Activated CD4-positive, alpha-beta T cell treated with anti-CD3 and anti-CD28 coated beads, Interleukin-2, amount 50 U/mL, for 4 hours (primary cell): ENCODE measurements around the gene SEMA3C.

ENCODE experiments used
- DNase-seq, 2 experiments: peaks; one replicate each; pipeline ENCODE4 v3.0.0-alpha.2; 2020

Gene SEMA3C

DNA sequence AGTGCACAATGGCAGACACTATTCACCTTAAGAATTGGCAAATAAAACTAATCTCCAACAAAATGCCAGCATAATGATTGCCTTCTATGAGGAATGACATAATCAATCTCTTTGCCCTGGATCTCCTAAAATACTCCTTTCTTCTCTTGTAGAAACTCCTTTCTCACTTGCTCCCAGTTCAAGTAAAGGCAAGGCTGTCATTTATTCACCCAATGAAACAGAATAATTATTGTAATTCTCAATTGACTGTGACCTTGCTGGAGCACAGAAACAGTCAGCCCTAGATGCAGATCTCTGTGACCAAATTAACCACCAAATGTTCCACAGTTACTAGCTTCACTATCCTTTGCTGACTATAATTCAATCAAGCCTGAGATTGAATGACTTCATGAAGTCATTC, 99.3 kb downstream of the SEMA3C start:
- DNase-seq = no peak

DNA sequence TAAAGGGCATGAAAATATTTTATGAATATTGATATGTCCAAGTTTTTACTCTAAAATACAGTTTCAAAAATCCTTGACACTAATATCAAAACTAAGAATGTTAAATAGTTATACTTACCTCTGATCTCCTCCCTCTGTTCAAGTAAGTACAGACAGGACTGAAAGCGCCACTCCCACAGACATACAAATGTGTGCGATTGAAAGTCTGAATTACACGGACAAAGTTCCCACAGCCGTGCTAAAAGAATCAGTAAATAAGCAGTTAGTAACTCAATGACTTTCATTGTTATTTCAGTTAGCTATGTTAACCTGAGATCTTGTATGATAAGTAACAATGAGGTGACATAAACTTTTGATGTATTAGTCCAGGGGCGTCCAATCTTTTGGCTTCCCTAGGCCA, 100.7 kb downstream of the SEMA3C start:
- DNase-seq = no peak

DNA sequence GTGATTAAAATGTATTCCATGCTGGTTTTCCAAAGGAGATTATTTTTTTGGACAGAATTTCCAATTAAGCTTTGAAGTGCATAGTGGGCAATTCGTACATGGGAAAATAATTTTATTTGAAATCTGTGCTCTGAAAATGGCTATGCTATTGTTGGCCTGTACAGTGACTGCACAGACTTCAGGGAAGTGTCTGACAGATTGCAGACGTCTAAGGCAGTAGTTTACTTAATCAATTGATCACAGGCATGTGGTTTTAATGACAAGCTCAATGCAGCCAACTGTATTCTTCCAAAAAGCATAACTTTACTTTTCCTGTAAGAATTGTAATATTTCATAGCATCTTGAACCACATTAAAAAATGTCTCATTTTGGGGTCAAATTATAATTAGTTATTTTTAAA, 102.0 kb downstream of the SEMA3C start:
- no peak for DNase-seq

DNA sequence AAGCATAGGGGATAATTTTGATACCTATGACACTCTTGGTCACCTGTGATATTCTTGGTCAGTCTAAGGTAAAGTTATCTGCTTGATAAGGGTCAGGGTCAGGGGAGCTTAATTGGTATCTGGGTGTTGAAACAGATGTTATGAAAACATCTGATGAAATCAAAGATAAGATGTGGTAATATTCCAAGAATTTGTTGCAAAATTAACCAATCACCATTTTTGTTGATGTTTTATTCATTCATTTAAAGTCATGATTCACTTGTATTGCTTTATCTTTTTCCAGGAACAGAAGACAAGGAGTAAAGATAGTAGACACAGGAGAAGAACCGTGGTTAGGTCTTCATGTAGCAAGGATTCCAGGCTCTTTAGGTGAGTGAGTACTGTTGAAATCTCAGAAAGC, 103.1 kb downstream of the SEMA3C start:
- DNase-seq = no peak

DNA sequence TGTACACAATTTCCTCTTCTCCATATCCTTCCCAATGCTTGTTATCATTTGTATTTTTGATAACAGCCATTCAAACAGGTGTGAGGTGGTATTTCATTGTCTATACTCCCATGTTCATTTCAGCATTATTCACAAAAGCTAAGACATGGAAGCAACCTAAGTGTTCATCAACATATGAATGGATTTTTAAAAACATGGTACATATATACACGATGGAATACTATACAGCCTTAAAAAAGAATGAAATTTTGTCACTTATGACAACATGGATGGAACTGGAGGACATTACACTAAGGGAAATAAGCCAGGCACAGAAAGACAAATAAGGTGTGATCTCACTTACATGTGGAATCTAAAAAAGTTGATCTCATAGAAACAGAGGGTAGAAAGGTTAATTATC, 109.3 kb downstream of the SEMA3C start:
- DNase-seq = no peak

DNA sequence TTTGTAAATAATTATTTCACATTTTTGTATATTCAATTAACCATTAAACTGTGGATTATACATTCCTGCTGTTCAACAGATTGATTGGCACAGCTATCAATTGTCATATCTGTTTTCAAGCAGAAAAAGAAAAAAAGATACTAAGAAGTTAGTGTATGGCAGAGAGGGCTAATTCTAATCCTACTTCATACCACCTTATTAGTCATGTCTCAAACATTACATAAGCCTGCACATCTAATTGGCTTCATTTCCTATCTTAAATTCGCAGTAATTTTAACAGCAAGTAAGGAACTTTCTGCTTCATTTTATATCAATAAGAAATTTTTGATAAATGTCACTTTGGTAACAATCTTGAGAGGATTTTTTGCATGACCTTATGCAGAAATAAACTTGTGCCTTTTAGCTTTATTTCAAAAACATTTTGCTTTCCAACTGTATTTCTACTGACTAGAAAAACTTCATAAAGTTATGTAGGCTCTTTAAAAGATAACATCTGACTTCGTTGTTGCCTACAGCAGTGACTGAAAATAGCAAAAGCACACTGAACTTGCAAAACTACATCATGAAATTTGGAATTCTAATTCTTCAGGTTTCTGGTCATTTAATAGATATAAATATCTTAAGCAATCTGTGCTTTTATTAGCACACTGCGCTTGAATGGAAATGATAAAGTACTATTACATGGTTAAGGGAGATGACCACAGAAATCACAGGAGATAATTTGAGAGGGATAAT, 111.5 kb downstream of the SEMA3C start:
- no peak for DNase-seq

DNA sequence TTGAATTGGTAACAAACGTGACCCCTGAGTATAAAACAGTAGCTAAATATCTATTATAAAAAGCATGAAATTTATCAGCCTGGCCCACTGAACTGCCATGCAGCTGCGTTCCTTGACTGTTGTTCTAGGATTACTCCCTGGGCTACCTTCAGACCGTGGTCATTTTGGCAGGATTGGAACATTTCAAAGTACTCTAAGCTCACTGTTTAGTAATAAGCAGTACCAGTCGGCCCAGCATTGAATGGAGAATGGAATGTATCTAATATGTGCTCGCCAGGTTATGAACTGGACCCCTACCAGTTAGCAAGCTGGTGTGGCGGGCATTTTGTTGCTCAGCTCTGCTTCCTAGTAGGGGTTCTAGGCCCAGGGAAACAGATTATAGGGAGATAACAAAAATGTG, 112.2 kb downstream of the SEMA3C start:
- DNase-seq = no peak

DNA sequence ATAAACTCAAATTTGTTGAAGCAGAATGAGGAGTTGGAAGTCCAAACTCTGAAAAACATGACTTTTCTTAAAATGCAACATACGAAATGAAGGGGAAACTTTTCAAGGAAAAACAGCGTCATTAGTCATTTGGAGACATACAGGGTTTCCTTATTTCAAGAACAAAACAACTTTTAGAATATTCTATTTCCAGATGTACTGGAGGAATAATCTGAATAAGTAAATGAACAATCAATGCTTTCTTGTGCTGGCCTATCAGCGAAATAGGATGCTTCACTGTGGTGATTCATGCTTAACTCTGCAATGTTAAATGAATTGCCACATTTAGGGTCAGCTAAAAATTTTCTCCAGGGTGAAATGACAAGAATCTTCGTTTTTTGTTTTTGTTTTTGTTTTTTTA, 114.3 kb downstream of the SEMA3C start:
- DNase-seq = no peak

DNA sequence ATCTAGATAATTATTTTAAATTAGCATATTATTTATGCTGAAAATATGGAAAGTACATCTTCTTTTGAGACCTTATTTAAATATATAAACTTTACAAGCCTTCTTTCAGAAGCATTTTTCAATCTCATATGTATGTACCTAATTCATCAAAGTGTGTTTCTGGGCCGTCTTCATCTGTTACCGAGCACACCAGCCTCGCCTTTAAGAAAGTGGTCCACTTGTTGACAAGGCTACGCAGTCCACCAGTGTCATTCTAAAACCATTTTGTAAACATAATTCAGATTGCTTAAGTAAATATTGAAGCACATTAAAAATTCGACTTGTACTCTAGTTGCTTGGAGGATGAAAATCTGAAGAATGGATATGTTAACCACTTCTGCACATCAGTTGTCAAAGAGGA, 116.3 kb downstream of the SEMA3C start:
- no peak for DNase-seq

DNA sequence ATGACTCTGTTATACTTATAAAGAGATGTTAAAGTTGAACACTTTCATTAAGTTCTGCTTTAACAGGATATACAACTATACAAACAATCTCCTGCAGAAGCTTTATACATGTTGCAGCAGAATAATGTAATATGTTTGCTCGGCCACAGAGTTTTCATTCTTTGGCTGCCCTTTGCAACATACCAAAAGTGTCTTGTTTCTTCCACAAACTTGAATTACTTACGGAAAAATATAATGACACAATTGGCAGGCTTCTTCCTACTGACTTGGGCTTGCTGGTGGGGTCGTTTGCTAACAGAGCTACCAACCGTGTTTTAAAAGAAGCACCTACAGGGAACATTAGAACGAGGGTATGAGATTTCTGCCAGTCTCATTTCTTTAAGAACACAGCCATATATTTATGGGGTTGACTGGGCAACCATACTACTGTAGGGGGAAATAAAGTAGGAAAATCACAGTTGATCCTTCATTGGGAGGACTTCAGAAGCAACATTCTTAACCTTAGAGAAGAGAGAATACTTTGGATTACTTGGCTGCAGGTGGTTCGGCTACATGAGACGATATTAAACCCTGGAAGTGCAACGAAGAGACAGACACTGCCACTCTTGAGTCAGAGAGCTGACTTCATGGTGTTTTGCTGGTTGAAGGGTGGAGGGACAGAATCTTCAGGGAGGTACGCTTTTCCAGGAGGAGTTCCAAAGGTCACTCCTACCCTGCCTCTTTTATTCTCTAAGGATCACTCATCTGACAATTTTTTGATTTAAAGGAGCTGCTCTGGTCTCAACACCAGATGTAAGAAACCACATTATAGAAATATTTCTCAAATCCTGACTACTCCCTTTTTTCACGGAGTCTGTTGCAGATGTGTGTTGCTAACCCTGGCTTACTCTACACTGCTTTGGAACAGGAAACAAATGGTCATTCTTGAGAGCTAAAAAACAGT, 123.9 kb downstream of the SEMA3C start:
- DNase-seq = no peak

DNA sequence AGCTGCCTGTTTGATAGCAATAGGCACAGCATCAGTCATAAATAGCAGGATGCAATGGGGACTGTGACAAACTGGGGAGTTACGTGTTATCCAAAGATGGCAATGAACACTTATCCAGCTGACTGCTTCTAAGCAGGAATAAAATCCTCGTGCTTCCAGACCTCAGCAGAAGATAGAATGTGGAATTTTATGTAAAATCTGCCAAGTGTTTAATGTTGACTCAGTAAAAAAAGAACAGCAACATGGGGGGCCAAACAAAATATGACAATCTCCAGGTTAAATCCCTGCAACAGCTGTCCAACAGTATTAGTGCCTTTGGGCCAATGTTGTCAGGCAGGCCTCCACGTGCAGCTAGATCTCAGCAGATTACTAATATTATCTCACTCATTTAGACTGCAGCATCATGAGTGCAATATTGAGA, 127.3 kb downstream of the SEMA3C start:
- DNase-seq = no peak

DNA sequence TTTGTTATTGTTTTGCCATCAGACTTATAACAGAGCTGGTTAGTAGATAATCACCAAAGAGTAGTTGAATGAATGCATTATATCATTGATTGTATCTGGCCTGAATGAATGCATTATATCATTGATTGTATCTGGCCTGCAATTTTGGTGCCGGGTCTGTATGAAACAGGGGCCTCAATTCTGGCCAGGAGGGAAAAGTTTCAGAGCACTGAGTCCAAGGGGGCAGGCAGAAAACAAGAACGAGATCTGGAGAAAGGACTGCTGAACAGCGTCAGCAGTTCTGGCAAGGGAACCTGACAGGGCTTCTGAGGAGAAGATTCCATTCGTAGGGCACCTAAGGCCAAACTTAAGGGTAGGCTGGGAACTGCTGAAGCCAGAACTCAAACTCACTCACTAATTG, 128.0 kb downstream of the SEMA3C start:
- DNase-seq = no peak

DNA sequence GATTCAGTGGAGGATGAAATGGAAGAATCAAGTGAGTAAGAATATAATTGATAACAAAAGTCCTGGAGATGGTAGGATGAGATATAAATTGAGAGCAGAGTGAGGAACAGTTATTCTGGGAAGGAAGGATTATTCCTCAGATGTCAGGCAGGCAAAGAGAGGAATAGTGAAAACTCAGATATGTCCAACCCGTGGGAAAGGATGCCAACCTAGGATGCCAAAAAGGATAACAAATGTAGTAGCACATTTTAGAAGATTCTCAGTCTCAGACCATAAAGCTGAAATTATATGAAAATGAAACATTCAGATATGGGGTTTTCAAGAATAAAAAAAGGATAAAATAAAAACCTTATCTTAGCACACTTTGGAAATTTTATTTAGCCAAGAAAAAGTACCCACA, 131.1 kb downstream of the SEMA3C start:
- DNase-seq = no peak

DNA sequence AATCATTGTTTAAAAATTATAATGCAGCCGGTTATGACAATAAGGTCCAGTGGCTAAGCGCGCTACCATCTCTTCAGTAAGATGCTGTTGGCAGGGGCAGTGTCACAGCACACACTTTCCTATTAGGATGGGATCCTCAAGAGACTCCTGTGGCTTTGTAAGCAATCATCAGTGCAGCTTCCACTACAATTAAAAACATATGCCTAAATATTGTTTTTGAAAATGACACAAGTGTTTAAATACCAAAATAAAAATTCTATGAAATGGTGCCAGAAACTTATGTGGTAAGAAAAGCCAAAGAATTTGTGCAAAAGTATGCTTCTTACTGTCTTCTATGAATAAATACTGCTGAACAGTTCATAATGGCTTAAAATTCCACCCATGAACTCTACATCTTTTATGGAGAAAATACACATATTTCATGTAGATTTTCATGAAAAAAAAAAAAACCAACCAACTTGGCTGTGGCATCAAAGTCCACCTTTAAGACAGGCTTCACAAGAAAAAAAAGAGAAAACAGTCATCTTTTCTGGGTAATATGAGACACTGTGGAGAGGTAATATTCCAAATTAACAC, 132.8 kb downstream of the SEMA3C start:
- DNase-seq = no peak

DNA sequence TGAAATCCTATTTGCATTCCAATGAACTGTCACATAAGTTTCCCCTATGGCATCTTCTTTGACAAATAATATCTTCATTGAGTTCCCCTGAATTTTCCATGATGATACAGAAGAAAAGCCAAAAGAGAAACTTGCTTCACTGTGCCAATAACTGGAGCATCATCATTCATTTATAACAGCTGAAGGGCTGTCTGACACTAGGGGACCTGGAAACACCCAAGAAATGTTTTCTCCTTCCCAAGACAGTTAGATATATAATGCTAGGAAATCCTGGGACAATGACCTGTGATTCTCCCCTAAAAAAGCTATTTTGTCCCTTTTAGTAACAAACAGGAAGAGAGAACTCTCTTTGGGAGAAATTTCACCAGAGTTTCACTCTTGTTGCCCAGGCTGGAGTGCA, 133.6 kb downstream of the SEMA3C start:
- no peak for DNase-seq

DNA sequence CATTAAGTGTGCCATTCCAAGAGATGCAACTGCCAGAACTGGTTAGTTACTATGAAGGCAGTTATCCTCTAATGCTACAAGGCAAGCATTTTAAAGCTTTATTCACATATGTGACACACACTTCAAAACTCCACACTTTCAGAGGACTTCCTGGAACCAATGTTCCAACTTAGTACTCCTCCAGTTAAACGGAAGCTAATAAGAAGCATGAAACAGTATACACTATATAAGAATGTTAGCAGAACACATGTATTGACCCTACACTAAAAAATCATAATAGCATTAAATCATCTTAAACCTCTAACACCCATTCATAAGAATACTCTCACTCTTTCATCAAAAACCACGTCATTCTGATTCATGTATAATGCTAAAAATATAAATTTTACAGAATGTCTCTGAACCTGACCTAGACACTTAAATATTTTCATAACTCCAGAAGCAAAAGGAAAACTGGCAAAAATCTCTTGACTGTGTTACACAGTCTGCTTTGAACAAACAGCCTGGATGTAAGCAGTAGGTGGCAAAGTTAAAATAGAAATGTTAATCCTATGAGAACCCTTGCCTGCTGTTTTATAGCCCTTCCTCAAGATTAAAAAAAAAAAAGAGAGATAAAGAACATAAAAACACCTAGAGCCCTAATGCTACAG, 135.0 kb downstream of the SEMA3C start:
- no peak for DNase-seq

DNA sequence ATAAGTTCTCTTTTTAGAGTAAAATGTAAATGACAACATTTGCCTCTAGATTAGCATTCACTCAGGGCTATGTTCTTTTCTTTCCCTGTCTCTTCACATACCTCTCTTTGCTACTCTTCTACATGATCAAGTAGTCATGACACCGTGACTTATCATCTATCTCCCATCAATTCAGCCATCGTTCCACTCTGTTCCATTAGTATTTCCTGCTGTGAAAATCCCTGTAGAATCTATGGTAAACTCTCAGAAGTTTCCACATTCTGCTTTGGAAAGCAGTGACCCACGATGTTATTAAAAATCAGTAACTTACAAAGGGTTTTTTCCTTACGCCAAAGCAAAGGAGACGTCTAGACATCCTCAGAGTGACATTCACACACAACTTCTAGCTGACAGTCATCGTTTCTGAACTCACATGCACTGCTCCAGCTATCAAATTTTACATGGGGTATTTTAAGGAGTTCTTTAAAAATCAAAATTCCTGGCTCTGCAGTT, 135.6 kb downstream of the SEMA3C start:
- DNase-seq = no peak

DNA sequence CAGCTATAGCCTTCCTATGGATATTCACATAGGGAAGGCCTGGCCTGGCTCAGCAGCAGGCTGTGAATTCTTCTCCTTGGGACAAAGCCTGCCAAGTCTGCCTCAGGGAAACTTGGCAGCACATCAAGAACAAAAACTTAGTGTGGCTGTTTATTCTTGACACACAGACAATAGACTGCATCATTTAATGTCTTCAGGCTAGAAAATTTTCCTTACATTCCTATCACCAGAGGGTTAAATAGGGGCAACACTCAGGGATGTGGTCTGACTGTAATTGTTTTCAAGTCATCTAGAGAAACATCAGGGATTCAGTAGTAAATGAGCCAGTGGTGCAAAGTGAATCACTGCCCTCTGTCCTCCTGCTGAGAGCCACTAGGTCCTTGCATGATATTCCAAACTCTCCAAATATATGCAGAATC, 137.3 kb downstream of the SEMA3C start:
- no peak for DNase-seq

DNA sequence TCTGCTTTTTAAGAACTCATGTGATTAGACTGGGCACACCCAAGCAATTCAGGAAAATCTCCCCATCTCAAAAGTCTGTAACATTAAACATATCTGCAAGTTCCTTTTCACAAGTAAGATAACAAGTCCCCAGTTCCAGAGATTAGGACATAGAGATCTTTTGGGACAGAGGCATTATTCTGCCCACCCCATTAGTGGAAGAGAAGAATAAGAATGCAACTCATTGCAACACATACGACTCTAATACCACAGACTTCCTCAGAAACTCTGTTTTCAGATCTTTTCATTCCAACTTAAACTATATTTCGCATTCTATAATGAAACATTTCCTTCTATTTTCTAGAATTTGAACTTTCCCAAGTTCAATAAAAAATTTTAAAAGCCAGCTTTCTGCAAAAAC, 137.7 kb downstream of the SEMA3C start:
- no peak for DNase-seq

DNA sequence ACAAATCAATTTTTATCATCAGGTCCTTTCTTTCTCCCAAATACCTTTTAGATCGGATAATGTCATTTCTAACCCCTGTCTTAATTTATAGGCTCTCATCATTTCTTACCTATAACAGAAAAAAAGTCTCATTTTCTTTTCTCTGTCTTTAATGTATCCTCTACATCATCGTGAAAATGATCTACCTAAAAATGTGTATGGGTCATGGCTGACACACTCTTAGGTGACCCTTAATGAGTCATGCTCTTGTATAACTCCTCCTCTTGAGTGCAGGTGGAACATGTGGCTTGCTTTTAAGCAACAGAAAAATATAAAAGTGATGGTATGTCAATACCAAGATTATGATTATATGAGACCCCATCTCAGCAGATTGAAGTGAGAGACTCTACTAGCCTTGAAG, 139.4 kb downstream of the SEMA3C start:
- no peak for DNase-seq

DNA sequence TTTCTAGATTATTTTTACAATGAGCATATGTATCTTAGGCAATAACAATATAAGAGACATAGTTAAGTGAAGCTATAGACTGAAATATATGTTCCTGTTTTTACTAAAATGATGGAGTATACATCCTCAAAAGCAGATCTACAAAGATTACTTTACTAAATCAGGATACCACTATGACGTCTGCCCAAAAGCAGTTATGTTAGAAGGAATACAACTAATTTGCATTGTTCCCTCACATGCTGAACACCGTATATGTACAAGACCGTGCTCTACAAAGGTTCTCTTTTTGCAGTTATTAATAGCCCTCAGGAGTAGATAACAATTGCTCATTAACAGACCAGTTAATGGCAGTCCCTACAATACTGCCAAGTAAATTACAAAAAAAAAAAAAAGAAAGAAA, 143.0 kb downstream of the SEMA3C start:
- DNase-seq = no peak

DNA sequence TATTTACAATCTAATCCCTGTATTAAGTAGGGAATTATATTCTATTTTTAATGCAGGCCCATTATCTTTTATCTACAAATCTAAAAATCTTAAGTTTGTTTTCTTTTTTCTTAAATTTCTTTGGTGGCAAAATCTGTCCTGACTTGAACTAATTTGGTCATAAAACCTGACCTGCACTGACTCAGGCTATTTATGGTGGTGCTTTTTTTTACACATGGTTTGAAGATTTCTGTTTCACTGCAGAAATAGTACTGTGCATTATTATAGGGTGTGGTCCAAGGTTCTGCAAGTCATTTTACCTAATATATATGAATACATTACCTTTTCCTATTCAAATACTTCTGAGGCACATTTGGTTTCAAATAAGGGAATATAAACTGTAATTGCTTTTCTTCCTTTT, 143.4 kb downstream of the SEMA3C start:
- DNase-seq = no peak

DNA sequence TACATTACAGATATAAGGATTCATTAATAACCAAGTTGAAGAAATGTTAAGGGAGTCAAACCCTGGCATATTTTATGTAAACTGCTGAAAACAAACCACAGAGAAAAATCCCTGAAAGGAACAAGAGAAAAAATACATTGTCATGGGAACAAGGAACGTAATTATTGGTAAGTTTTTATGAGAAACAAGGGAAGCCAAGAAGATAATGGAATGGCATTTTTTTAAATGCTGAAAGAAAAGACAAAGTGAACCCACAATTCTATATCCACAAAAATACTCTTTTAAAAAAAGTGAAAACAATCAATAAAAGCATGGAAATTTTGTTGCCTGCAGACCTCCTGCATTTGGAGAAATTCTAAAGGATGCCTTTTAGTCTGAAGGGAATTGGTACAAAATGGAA, 144.0 kb downstream of the SEMA3C start:
- no peak for DNase-seq
